Stomach (tissue), 4 donors: ENCODE results near the gene PCAT6.

Source experiments
- CTCF ChIP-seq, 7 experiments: fragments of 450-650 bp in 4 of 7; fragments of 200-600 bp in 3 of 7; sonication (generic) in 3 of 7; IDR thresholded peaks; one replicate each; pipeline ENCODE4 v1.5.1; 2016 to 2019; ENCODE audit warnings: antibody characterized with exemption in 7 of 7, control low read depth in 2 of 7, mild to moderate bottlenecking in 1 of 7
- EP300 ChIP-seq: sonication (generic); formaldehyde crosslinking; IDR thresholded peaks from one replicate; pipeline ENCODE4 v1.6.1; 2017; ENCODE audit warnings: antibody characterized with exemption
- POLR2A ChIP-seq, 4 donors: fragments of 450-650 bp; IDR thresholded peaks; one replicate each; pipeline ENCODE4 v1.6.1; 2016; ENCODE audit warnings: antibody characterized with exemption in 4 of 4, control low read depth in 2 of 4, mild to moderate bottlenecking in 1 of 4, moderate library complexity in 1 of 4
- POLR2AphosphoS5 ChIP-seq, 3 donors: sonication (generic); formaldehyde crosslinking; IDR thresholded peaks; one replicate each; pipeline ENCODE4 v1.6.1; 2016; ENCODE audit warnings: antibody characterized with exemption in 3 of 3

- TF ChIP-seq POLR2A (IDR thresholded peaks at IDR 0.05) (no peak), CTCF (IDR thresholded peaks at IDR 0.05) (no peak), POLR2AphosphoS5 (IDR thresholded peaks at IDR 0.05) (no peak), EP300 (no peak)
Measured at GRCh38 chr1:202831906-202832305, 21.2 kb downstream of the PCAT6 start.
